Epithelial cell of prostate (primary cell): ENCODE data around the gene SLC1A2.
A peak's percentile ranks its signal among the peaks of the same experiment; 100 is the strongest.

Source experiments
- DNase-seq: peaks from one replicate; pipeline ENCODE4 v3.0.0-alpha.2; 2011; ENCODE audit warnings: low read depth, low spot score
- H3K27ac ChIP-seq: fragments of 450-650 bp; 2 replicates; pipeline ENCODE4 v1.5.1; 2017; ENCODE audit warnings: mild to moderate bottlenecking

Gene SLC1A2

DNA sequence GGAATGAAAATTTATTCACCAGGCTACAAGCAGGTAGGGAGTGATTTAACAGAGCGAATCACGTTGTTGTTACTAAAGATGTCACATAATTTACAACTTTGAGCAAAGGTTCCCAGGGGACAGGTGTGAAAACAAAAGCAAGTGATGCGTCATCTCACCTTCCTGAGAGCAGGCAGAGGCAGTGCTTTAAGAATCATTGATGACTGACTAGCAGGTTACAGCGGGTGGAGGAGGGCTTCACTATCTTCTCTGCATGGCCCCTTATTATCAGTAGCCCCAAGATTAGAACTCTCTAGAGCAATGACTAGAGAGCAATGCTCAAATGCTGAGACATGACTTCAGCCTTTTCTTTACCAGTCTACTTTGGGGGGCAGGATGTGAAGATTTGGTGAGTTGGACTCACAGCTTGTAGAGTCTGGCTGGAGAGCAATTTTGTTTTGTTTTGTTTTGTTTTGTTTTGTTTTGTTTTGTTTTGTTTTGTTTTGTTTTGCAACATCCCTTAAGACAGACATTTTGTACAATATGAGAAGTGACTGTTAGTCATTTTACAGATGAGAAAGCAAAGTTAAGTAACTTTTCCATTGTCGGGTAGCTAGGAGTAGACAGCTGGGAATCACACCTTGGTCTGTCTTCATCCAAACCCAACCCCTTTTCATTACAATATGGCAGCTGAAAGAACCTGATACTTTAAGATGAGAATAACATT lies 84.8 kb downstream of the SLC1A2 start:
- H3K27ac ChIP-seq = peak overlapping the region; percentile 19
- DNase-seq = peak; percentile 31

- H3K27ac ChIP-seq = no peak overlapping the region
- no peak for DNase-seq
Observed at GRCh38 chr11:35332524-35332923, 86.8 kb downstream of the SLC1A2 start.

- H3K27ac ChIP-seq = no peak overlapping the region
- no peak for DNase-seq
Observed at GRCh38 chr11:35330931-35331330, 88.4 kb downstream of the SLC1A2 start.

GRCh38 chr11:35330156-35330889 lies 89.0 kb downstream of the SLC1A2 start:
- no peak for DNase-seq
- H3K27ac ChIP-seq = no peak overlapping the region

DNA sequence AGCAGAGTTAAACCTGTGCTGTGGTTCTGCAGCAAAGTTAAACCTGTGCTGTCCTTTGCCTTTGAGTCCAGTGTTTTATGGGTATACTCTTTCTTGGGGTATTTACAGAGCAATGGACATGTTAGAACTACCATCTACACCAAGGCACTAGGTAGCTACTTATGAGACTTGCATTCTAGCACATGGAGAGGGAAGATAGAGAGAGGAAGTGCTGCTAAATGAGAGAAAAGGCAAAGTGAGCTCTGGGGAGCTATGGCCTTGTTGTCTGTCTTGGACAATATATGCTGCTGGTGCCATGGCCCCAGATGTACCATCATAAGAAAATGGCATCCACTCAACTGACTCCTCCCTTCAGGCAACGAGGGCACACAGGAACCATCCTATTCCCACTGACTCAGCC lies 91.5 kb downstream of the SLC1A2 start:
- no peak overlapping the region for H3K27ac ChIP-seq
- DNase-seq = no peak

- no peak for DNase-seq
- H3K27ac ChIP-seq = no peak overlapping the region
Observed at GRCh38 chr11:35326266-35326879, 93.0 kb downstream of the SLC1A2 start.

- no peak overlapping the region for H3K27ac ChIP-seq
- no peak for DNase-seq
Observed at GRCh38 chr11:35324981-35325380, 94.4 kb downstream of the SLC1A2 start.

GRCh38 chr11:35324183-35324886 lies 95.0 kb downstream of the SLC1A2 start:
- H3K27ac ChIP-seq = no peak overlapping the region
- DNase-seq = no peak

- no peak overlapping the region for H3K27ac ChIP-seq
- no peak for DNase-seq
Observed at GRCh38 chr11:35323076-35323868, 96.1 kb downstream of the SLC1A2 start.

DNA sequence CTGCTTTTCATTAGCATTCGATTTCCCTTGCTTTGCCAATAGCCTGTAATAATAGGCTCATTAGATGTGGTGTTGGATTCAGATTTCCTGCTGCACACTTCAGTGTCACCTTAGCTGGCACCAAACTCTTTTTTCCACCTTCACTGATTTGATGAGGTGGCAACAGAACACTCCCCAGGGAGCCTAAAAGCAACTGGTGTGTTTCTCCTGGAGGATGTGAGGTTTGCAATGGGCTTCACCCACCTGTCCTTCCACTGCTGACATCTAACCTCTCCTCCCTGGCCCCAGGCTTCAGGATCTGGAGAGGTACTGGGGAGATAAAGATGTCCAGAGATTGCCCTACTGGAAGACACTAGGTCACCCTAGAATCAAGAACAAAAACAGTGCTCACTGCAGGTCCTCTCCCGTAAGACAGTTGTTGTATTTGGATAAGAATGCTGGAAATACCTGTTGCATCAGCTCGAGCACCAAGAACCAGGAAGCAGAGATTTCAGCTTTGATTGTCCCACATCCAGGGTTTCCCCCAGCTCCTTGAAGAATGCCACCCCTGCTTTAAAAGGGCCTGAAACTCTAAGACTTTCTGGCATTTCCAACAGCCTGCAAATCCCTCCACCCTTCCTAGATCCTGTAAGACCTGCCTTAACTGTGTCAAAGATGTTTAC lies 96.9 kb downstream of the SLC1A2 start:
- no peak for DNase-seq
- H3K27ac ChIP-seq = no peak overlapping the region

GRCh38 chr11:35321532-35322317 lies 97.6 kb downstream of the SLC1A2 start:
- DNase-seq = no peak
- H3K27ac ChIP-seq = no peak overlapping the region

GRCh38 chr11:35321111-35321510 lies 98.2 kb downstream of the SLC1A2 start:
- no peak overlapping the region for H3K27ac ChIP-seq
- DNase-seq = no peak

GRCh38 chr11:35318977-35319925 lies 100.1 kb downstream of the SLC1A2 start:
- DNase-seq = no peak
- H3K27ac ChIP-seq = no peak overlapping the region

- DNase-seq = no peak
- no peak overlapping the region for H3K27ac ChIP-seq
Observed at GRCh38 chr11:35318309-35318708, 101.0 kb downstream of the SLC1A2 start.

- H3K27ac ChIP-seq = no peak overlapping the region
- no peak for DNase-seq
Observed at GRCh38 chr11:35317253-35317652, 102.1 kb downstream of the SLC1A2 start.

DNA sequence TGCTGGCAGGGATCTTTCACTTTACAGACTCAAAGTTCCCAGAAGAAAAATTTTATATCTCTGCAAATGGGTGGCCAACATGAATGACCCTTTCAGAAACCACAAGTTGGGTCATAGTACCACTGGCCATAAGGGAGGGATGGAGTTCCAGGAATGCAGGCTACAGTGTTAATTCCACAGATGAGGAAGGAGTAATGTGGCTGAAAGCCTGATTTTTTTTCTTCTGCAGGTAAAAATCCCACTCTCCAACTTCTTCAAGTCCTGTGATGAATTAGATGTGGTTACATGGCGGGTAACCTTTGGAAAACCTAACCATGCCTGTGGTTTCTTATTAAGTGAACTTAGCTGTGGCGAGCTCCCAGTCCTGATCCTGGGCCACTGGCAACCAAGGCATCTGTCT lies 103.2 kb downstream of the SLC1A2 start:
- DNase-seq = no peak
- H3K27ac ChIP-seq = no peak overlapping the region

DNA sequence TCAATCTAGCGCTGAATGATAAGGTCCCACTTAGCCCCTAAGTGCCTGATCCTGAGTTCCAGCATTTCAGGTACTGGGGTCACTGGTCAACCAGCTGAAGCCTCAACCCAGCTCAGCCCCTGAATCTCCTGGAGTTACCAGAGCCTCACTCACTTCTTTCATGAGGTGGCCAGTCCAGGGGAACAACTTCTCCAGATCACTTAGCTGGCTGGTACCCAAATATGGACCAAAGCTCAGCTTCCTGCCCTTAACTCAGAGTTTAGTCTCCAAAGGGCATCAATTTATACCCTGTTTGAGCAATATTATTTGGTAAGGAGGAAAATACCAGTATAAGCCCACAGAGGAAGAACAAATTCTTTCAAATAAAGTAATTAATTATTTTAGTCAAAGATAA lies 105.6 kb downstream of the SLC1A2 start:
- DNase-seq = no peak
- no peak overlapping the region for H3K27ac ChIP-seq
